ENCODE data around the gene FMN1. TPM values are rescaled to one million over a fixed set of nuclear protein-coding genes. Genes with fewer than 3 reads are reported as not detected.

FMN1 gene
- total RNA-seq, 1 donor from 2014 or later, result 37.1 TPM

DNA sequence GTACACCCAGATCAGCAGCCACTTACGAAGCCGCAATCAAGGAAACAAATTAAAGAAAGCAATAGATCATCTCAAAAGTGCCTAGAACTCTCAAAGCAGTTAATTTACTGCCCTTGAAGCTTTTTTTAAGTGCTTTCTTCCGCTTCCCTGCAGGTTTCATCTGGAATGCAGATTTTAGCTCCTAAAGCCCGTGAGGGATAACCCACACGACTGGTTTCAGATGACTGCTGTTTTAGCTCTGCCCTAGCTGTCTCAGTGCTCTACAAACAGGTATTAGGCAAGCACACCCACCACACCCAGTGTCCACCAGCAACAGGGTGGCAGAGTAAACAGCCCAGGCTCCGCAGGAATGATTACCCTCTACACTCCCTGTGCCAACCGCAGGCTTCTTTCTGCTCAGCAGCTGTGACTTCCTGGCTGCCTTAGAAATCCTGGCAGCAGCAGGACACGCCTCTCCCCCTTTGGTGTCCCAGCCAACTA lies 126.0 kb downstream of the FMN1 start:
- no peak for DNase-seq (ENCODE audit: low spot score)

GRCh38 chr15:33068007-33068481 lies 126.5 kb downstream of the FMN1 start:
- no peak for DNase-seq (ENCODE audit: low spot score)

DNA sequence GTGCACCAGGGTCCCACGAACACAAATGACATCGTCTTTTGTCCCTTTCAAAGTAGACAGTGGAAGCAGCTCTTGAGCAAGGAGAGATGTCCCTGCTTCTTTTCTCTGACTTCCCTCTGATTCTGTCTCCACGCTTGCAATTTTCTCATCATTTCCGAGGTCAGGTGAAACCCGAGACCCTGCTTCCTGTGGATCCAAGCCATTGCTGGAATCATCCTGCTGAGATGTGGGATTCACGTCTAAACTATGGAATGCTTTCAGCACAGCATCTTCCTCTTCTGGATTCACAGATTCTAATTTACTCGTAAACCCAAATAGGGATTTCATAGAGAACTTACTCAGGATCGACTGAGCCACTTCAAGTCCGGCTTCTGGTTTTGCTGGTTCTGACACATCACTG lies 127.1 kb downstream of the FMN1 start:
- no peak for DNase-seq (ENCODE audit: low spot score)

DNA sequence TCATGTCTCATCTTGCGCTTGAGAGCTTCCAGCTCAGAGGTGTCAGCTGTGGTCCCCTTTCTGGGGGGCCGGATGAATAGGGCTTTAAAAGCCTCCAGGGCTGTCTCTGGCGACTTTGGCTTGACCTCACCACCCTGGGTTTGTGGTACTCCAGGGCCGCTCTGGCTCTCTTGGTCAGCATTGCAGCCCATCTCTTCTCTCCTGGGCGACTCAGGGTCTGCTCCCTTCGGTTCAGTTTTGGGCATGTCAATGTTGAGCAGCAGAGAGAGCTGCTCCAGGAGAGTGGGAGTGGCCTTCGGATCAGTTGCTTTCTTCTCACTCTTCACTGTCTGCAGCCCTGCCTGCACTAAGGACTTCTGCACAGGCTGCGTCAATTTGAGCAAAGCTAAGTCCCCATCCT lies 127.9 kb downstream of the FMN1 start:
- no peak for DNase-seq (ENCODE audit: low spot score)

GRCh38 chr15:33064878-33065277 lies 129.6 kb downstream of the FMN1 start:
- DNase-seq (ENCODE audit: low spot score), result no peak

GRCh38 chr15:33059184-33059583 lies 135.3 kb downstream of the FMN1 start:
- DNase-seq (ENCODE audit: low spot score), result no peak

DNA sequence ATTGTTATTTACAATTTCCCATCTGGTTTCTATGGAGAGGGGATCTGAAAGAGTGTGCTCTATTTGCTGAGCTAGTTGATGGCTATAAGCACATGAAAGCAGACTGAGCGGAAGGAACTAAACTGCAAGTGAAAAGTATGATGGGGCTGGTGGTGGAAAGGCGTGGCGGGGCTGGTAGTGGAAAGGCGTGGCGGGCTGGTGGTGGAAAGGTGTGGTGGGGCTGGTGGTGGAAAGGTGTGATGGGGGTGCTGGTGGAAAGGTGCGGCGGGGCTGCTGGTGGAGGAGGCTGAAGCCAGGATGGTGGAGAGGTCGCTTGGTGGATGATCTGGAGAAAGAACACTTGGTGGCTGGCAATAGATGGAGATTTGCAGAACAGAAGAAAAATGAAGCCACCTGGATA lies 136.7 kb downstream of the FMN1 start:
- no peak for DNase-seq (ENCODE audit: low spot score)

- no peak for DNase-seq (ENCODE audit: low spot score)
These were observed 138.6 kb downstream of the FMN1 start for GRCh38 chr15:33055962-33056361.

GRCh38 chr15:33051528-33051927 lies 143.0 kb downstream of the FMN1 start:
- no peak for DNase-seq (ENCODE audit: low spot score)

- DNase-seq (ENCODE audit: low spot score), result no peak
These were observed 146.3 kb downstream of the FMN1 start for GRCh38 chr15:33048255-33048654.

DNA sequence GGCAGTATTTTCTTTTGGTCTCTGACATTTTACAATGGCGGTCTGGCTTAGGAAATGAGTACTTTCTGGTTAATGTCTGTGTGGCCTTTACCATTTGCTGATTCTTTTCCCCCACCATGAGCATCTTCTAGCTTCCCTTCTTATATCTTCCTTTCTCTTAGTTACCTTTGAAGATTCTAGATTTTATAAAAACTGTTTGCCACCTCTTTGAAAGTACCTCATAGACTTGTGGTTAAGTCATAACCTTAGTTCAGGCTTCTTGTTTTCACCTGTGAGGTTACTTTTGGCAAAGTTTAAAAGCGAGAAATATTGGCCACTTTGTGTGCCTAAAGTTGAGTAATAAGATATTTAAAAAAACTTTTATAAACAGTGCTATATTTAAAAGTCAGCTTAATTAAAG lies 147.4 kb downstream of the FMN1 start:
- no peak for DNase-seq (ENCODE audit: low spot score)

DNA sequence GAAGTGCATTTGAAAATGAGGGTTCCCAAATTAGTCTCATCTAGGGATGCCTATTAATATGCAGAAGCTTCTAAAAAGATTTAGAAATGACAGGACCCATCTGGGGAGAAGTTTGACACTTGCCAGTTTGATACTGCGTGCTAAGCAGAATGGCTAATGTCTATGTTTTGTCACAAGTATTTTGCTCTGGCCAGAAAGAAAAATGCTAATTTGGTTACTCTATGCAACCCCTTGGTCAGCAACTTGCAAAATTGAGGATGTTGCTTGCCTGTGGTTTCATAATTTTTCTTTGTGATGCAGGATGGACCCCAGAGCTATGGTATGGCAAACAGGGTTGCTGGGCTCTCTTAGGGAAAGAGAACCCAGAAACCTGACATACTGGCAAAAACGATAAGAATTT lies 148.2 kb downstream of the FMN1 start:
- no peak for DNase-seq (ENCODE audit: low spot score)

DNA sequence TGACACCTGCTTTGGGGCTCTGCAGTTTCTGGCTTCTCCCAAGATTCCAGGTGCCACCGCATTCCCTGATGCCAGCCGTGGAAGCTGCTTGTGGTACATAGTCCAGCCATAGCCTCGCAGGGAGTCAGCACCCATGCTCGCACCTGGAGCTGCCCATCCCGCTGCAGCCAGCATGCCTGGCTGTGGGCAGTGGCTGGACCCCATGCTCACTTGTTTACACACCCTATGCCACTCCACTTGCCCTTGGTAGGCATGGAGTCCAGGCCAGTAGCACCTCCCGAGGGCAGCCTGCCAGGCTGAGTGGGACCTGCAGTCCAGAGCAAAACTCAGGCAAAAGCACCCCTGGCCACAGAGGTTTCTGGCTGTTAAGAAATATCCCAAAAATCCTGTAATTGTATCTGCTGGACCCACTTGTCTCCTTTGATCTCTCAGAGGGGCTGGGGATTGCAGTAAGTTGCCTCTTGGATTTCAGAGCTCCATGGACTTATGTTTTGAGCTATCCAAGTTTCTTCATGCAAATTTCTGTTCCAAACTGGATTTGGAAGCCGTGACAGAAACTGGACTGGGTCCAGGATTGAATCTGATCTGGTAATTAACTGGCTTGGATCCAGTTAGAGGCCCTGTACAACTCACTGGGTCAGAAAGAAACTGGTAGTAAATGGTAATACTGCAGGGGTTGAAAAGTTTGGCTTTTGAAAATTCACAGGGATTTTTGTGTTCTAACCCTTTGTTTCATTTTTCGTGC lies 149.3 kb downstream of the FMN1 start:
- no peak for DNase-seq (ENCODE audit: low spot score)

GRCh38 chr15:33044598-33044997 lies 149.9 kb downstream of the FMN1 start:
- no peak for DNase-seq (ENCODE audit: low spot score)

GRCh38 chr15:33043636-33044035 lies 150.9 kb downstream of the FMN1 start:
- no peak for DNase-seq (ENCODE audit: low spot score)

- no peak for DNase-seq (ENCODE audit: low spot score)
These were observed 154.0 kb downstream of the FMN1 start for GRCh38 chr15:33040496-33040895.

- no peak for DNase-seq (ENCODE audit: low spot score)
These were observed 159.9 kb downstream of the FMN1 start for GRCh38 chr15:33034588-33034987.

- DNase-seq (ENCODE audit: low spot score), result no peak
These were observed 162.5 kb downstream of the FMN1 start for GRCh38 chr15:33032053-33032452.

GRCh38 chr15:33031324-33031821 lies 163.1 kb downstream of the FMN1 start:
- DNase-seq (ENCODE audit: low spot score), result no peak

GRCh38 chr15:33030315-33030714 lies 164.2 kb downstream of the FMN1 start:
- no peak for DNase-seq (ENCODE audit: low spot score)

DNA sequence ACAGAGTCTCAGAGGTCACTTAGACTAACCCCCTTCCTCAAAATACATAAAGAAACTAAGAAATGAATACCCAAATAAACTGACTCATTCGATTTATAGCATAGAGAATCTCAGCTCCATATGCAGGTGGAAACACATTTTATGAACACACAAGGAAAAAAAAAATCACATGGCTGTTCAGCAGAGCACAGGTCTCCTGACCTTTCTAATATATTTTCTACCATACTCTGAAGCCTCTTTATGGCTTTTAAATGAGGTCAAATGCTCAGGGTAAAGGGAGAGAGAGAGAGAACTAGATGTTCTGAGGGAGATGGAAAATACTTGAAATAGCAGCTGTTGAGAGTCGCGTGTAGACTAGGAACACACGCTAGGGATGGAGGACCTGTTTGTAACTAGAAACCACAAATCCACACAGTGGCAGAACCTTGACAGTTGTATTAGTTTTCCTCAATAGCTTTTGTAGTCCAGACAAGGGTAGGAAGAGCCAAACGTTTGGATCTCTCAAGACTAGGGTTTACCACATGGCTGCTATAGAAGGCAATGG lies 165.3 kb downstream of the FMN1 start:
- DNase-seq (ENCODE audit: low spot score), result no peak

- no peak for DNase-seq (ENCODE audit: low spot score)
These were observed 166.0 kb downstream of the FMN1 start for GRCh38 chr15:33028495-33028894.
